Measurements from ENCODE around the gene ZSCAN29.

Gene ZSCAN29

DNA sequence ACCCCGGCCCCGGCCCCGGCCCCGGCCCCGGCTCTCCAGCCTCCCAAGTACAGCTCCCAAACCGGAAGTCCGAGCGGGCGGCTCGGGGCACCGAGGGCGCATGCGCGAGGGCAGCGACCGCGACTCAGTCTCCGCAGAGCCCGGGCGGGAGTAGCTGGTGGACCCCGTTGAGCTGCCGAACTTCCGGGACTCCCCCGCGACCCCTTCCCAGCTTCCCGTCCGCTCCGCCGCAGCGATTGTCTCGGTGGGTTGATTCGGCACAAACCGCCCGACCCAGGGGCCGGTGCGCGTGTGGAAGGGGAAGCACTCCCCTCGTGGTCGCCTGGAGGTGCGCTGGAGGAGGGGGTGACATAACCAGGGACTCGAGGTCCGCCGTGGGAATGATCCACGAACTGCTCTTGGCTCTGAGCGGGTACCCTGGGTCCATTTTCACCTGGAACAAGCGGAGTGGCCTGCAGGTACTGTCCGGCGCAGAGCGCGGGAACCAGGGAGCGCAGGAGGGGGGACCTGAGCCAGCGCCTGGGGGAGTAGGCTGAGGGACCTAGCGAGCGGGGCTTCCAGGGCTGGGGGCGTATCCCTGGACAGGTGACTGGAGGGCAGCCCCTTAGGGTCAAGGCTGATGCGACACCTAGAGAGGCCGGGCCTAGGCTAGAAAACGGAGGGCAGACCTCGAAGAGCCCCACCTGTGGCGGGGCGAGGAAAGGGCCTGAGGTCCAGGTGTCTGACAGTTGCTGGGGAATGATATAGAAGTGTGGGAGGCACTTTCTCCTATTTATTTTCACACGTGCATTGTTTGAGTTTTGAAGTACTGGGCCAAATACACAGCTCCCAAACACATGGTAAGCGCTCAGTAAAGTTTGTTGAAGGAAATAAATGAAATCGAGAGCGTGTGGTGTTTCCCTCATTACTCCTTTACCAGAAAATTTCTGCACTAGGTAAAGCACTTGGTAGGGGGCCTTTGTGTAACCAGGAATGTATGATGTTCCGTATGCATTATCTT is at the start of gene ZSCAN29, which contains the start of gene TUBGCP4:
Gene ZSCAN29, minus strand, starts transcription at position 69 of the 1,000 bp plus-strand sequence. CDS start 1,130 bp downstream, outside the sequence.
Gene TUBGCP4, plus strand, starts transcription at position 127 of the 1,000 bp plus-strand sequence. Its CDS starts 254 bp downstream, at position 381.
- H3K4me3 ChIP-seq, result peak within 1 kb of the TSS; percentile 84
- peaks cover 32% of the 10 kb centered on the region for H3K9me3 ChIP-seq
- peaks cover 56% of the 10 kb centered on the region for H3K36me3 ChIP-seq
- peak within 1 kb of the TSS; percentile 94 for H3K9ac ChIP-seq
- no peaks in the 10 kb centered on the region for H3K27me3 ChIP-seq
- H3K4me2 ChIP-seq, result peak within 1 kb of the TSS; percentile 87
- peak within 1 kb of the TSS; percentile 94 for H3K27ac ChIP-seq
- TF ChIP-seq Cebpa-rat (IDR thresholded peaks at IDR 0.05), result no peak
- H3K4me1 ChIP-seq, result peaks cover 42% of the 10 kb centered on the region
- H4K20me1 ChIP-seq, result peaks cover 12% of the 10 kb centered on the region; the same call in 1 of the 2 replicates

DNA sequence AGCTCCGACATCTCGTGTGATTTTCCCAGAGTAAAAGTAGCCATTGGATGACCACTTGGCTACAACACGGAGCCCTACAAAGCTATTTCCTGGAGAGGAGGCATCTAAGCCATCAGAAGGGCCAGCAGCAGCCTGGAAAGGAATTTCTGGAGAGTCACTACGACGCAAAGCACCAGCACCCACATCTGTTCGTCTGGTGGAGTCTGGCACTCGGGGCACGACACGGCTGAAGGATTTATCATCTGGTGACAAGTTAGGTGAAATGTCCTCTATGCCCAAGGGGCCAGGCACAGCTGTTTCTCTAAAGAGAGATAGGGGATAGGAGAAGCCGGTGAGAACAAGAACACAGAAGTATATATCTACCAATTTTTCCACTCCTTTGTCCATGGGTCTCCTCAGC is 49.6 kb upstream of the ZSCAN29 start:
- Histone ChIP-seq H4K20me1 (peaks cover 15% of the 10 kb centered on the region), H3K9ac (no peak overlapping the region), H3K27ac (no peak overlapping the region), H3K4me3 (no peak overlapping the region), H3K27me3 (no peaks in the 10 kb centered on the region), H3K4me2 (peak overlapping the region; percentile 45), H3K9me3 (no peaks in the 10 kb centered on the region), H3K4me1 (peaks cover 19% of the 10 kb centered on the region), H3K36me3 (peaks cover 99% of the 10 kb centered on the region)
- TF ChIP-seq Cebpa-rat (IDR thresholded peaks at IDR 0.05), result no peak

DNA sequence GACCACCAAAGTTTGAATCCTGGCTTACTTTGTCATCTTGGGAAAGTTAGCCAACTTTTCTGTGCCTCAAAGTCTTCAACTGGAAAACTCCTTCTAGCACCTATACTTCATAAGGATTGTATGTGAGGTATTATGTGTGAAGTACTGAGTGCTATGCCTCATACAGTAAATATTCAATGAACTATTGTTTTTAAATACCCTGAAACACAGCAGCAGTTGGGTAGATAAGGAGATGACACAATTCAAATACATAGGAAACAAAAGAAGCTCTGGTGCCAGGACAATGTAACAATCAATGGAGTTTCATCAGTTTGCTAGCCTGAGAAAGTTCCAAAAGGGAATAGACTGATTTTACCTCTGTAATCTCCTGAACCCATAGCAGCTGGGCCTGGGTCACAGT is 43.4 kb upstream of the ZSCAN29 start:
- no peak overlapping the region for H3K27ac ChIP-seq
- H3K9ac ChIP-seq, result no peak overlapping the region
- peaks cover 97% of the 10 kb centered on the region for H3K36me3 ChIP-seq
- no peaks in the 10 kb centered on the region for H4K20me1 ChIP-seq
- H3K4me2 ChIP-seq, result no peak overlapping the region
- H3K4me3 ChIP-seq, result no peak overlapping the region
- H3K27me3 ChIP-seq, result no peaks in the 10 kb centered on the region
- H3K9me3 ChIP-seq, result no peaks in the 10 kb centered on the region
- TF ChIP-seq Cebpa-rat (IDR thresholded peaks at IDR 0.05), result no peak
- no peaks in the 10 kb centered on the region for H3K4me1 ChIP-seq

DNA sequence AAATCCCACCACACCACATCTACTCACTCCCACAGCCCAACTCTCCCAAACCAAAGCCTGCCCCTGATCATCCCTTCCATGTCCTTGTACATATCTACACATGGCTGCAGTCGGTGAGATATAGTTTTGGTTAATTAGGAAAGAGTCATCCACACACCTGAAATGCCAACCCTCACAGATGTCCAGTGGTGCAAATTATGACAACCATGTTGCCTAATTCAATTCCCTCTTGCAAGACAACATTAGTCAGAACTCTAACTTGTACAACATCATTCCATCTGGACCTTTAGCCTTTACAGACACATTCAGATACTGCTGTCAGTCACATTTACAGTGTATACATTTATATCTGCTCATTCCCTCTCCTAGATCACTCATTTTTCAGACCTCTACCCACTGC is 41.3 kb upstream of the ZSCAN29 start:
- TF ChIP-seq Cebpa-rat (IDR thresholded peaks at IDR 0.05), result no peak
- no peak overlapping the region for H3K9ac ChIP-seq
- no peak overlapping the region for H3K27ac ChIP-seq

DNA sequence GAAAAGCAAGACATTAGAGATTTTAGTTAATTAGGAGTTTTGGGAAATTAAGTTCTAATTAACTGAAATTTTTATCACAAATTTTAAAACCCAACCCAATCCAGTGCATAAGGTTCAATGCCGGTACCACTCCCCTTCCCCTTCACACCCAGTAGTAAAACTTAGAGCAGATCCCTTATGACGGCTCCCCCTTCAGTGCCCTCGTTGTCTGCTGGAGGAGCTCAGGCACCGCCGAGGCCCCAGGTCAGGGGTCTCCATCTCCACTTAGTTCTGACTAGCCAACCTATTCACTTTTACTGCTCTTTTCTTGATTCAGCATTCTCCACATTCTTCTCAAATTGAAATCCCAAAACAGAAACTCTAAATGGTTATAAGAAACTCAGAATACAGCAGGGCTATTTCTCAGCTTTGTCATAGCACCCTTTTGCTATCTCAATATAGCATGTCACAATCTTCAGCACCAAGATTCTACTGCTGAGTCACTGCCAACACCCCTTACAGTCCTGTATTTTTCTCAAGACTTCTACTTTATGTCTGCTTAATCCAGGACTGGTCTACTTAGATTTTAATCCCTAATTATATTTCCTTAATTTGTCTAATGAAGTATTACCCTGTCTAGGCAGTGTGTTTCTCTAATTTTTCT is 39.9 kb upstream of the ZSCAN29 start:
- Histone ChIP-seq H4K20me1 (no peaks in the 10 kb centered on the region), H3K9ac (no peak overlapping the region), H3K36me3 (peaks cover 98% of the 10 kb centered on the region), H3K4me1 (no peaks in the 10 kb centered on the region), H3K27ac (no peak overlapping the region), H3K9me3 (no peaks in the 10 kb centered on the region), H3K27me3 (no peaks in the 10 kb centered on the region), H3K4me3 (no peak overlapping the region), H3K4me2 (no peak overlapping the region)
- TF ChIP-seq Cebpa-rat (IDR thresholded peaks at IDR 0.05), result no peak

More for the DNA sequence above, 41.3 kb upstream of the ZSCAN29 start:
- Histone ChIP-seq H4K20me1 (no peaks in the 10 kb centered on the region), H3K4me2 (no peak overlapping the region), H3K4me3 (no peak overlapping the region), H3K9me3 (no peaks in the 10 kb centered on the region), H3K36me3 (peaks cover 98% of the 10 kb centered on the region), H3K27me3 (no peaks in the 10 kb centered on the region), H3K4me1 (no peaks in the 10 kb centered on the region)

DNA sequence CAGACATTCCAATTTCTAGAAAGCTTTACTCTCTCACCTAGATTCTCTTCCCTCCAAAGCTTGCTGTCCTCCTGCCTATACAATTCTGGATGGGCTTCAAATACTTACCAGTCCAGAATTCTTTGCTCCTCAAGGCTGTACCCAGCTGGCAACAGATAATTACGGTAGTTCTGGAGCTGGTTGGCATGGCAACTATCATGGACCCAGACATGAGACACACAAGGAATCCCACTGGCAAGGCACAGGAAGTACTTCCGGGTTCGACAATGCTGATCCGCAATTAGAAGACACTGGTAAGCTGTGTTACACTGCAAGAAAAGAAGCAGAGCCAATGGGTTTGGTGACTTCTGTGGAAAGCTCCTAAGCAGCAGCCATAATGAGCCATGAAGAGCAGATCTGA is 37.9 kb upstream of the ZSCAN29 start:
- Histone ChIP-seq H4K20me1 (no peaks in the 10 kb centered on the region), H3K9me3 (no peaks in the 10 kb centered on the region), H3K4me1 (no peaks in the 10 kb centered on the region), H3K27me3 (no peaks in the 10 kb centered on the region), H3K4me3 (no peak overlapping the region), H3K4me2 (no peak overlapping the region), H3K36me3 (peaks cover 98% of the 10 kb centered on the region), H3K9ac (no peak overlapping the region), H3K27ac (no peak overlapping the region)
- TF ChIP-seq Cebpa-rat (IDR thresholded peaks at IDR 0.05), result no peak

DNA sequence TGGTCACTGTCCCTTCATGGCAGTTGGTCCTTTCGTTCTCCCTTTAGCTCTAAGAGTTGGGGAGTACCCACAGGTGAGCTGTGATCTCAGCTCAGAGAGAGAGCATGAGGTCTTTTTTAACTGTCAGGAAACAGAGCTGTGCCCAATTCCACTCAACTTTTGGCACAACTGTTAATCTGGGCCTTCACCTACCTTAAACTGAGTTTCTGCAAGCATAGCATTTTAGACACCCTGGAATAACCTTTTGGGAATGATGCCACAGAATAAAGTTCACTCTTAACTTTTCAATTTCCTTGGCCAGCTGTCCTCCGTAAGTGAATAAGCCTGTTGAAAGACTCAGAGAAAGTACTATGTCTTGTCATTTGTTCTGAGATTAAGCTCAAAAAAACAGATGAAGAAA is 36.0 kb upstream of the ZSCAN29 start:
- Histone ChIP-seq H3K36me3 (peaks cover 98% of the 10 kb centered on the region), H3K27ac (no peak overlapping the region), H3K9ac (no peak overlapping the region), H3K4me1 (no peaks in the 10 kb centered on the region), H3K4me3 (no peak overlapping the region), H3K4me2 (no peak overlapping the region), H3K9me3 (no peaks in the 10 kb centered on the region), H3K27me3 (no peaks in the 10 kb centered on the region), H4K20me1 (no peaks in the 10 kb centered on the region)
- no peak for TF ChIP-seq Cebpa-rat (IDR thresholded peaks at IDR 0.05)

DNA sequence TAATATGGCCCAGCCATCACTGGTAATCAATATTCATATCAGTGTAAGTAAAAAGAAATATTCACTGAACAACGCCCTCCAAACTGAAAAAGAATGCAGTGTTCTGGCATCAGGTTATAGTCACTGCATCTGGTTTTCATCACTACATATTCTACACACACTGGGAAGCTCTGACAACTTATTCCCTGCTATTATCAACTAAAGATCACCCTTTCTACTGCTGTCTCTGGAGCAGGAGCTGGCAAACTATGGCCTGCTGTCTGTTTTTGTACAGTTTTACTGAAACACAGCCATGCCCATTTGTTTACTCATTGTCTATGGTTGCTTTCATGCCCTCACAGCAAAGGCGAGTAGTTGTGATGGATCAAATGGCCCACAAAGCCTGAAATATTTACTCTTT is 35.3 kb upstream of the ZSCAN29 start:
- no peaks in the 10 kb centered on the region for H4K20me1 ChIP-seq
- no peaks in the 10 kb centered on the region for H3K4me1 ChIP-seq
- H3K27ac ChIP-seq, result no peak overlapping the region
- peaks cover 98% of the 10 kb centered on the region for H3K36me3 ChIP-seq
- H3K4me2 ChIP-seq, result no peak overlapping the region
- no peak for TF ChIP-seq Cebpa-rat (IDR thresholded peaks at IDR 0.05)
- no peak overlapping the region for H3K4me3 ChIP-seq
- H3K27me3 ChIP-seq, result no peaks in the 10 kb centered on the region
- no peaks in the 10 kb centered on the region for H3K9me3 ChIP-seq
- H3K9ac ChIP-seq, result no peak overlapping the region

DNA sequence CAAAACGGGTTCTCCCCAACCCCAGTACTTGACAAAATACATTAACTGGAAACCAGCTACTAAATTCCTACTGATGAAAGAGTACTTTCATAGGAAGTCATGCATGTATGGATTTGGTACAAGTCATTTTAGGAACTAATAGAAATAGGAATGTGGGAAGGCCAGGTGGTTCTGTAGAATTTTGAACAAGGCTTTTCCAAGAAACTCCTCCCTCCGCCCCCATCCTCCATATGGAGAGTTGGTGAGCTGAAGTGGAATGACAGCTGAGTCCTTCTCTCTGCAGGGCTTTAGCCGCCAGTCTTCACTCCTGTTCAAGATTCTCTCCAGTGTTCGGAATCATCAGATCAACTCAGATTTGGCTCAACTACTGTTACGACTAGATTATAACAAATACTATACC is 33.3 kb upstream of the ZSCAN29 start:
- Histone ChIP-seq H3K36me3 (peaks cover 100% of the 10 kb centered on the region), H3K27ac (no peak overlapping the region), H3K9ac (no peak overlapping the region), H3K9me3 (no peaks in the 10 kb centered on the region), H3K4me2 (no peak overlapping the region), H3K4me1 (no peaks in the 10 kb centered on the region), H3K27me3 (no peaks in the 10 kb centered on the region), H3K4me3 (no peak overlapping the region), H4K20me1 (no peaks in the 10 kb centered on the region)
- TF ChIP-seq Cebpa-rat (IDR thresholded peaks at IDR 0.05), result no peak

DNA sequence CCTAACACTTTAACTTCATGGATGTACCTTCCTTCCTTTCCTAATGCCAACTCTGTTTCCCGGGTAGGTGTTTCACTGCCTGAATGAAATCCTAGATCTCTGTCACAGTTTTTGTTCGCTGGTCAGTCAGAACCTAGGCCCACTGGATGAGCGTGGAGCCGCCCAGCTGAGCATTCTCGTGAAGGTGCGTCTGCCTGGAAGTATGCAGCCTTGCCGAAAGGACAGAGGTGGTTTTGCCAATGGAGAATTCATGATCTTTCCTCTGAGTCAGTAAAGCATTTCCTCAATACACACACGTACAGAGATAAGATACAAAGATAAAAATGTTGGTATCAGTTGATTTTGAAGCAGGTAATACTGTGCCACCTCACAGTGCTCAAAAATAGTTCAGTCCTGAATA is 32.8 kb upstream of the ZSCAN29 start:
- H3K27me3 ChIP-seq, result no peaks in the 10 kb centered on the region
- TF ChIP-seq Cebpa-rat (IDR thresholded peaks at IDR 0.05), result no peak
- no peaks in the 10 kb centered on the region for H3K4me1 ChIP-seq
- H3K27ac ChIP-seq, result no peak overlapping the region
- H3K9ac ChIP-seq, result no peak overlapping the region
- H4K20me1 ChIP-seq, result no peaks in the 10 kb centered on the region
- no peaks in the 10 kb centered on the region for H3K9me3 ChIP-seq
- no peak overlapping the region for H3K4me2 ChIP-seq
- no peak overlapping the region for H3K4me3 ChIP-seq
- H3K36me3 ChIP-seq, result peaks cover 100% of the 10 kb centered on the region

Measured in BLaER1 (cell line).